GM21529 (cell line): ENCODE measurements around the gene ZFAND2A.

Experiments
- ATAC-seq: cut with Tn5 transposase; IDR thresholded peaks from one replicate; pipeline ENCODE4 v1.9.1; 2021; ENCODE audit not compliant: unreplicated experiment

Gene ZFAND2A

GRCh38 chr7:1110358-1110757 lies 49.6 kb downstream of the ZFAND2A start:
- no peak for ATAC-seq

GRCh38 chr7:1109581-1110310 lies 50.2 kb downstream of the ZFAND2A start:
- ATAC-seq: no peak

GRCh38 chr7:1108264-1108920 lies 51.6 kb downstream of the ZFAND2A start:
- no peak for ATAC-seq

GRCh38 chr7:1106793-1107421 lies 53.1 kb downstream of the ZFAND2A start:
- no peak for ATAC-seq

- ATAC-seq: no peak
These were observed 53.8 kb downstream of the ZFAND2A start for GRCh38 chr7:1106063-1106792.

- peak; percentile 60 for ATAC-seq
These were observed 54.8 kb downstream of the ZFAND2A start for GRCh38 chr7:1105189-1105588.

- no peak for ATAC-seq
These were observed 55.3 kb downstream of the ZFAND2A start for GRCh38 chr7:1104516-1105179.

GRCh38 chr7:1103789-1104515 lies 56.0 kb downstream of the ZFAND2A start:
- no peak for ATAC-seq

GRCh38 chr7:1103009-1103788 lies 56.8 kb downstream of the ZFAND2A start:
- ATAC-seq: peak; percentile 45
